DMS 273 (cell line): ENCODE results near the gene CAPRIN2.

ENCODE experiments used
- DNase-seq: peaks from one replicate; lab custom pipeline; 2025; ENCODE audit not compliant: unreplicated experiment; lab: John Stamatoyannopoulos, UW

Gene CAPRIN2

GRCh38 chr12:30701056-30701455 lies 53.7 kb downstream of the CAPRIN2 start:
- DNase-seq: peak; percentile 47

- DNase-seq: no peak
Measured at GRCh38 chr12:30700216-30700900, 54.4 kb downstream of the CAPRIN2 start.

GRCh38 chr12:30698346-30698745 lies 56.4 kb downstream of the CAPRIN2 start:
- no peak for DNase-seq

- DNase-seq: no peak
Measured at GRCh38 chr12:30696943-30697342, 57.8 kb downstream of the CAPRIN2 start.

- no peak for DNase-seq
Measured at GRCh38 chr12:30696486-30696885, 58.3 kb downstream of the CAPRIN2 start.

- DNase-seq: no peak
Measured at GRCh38 chr12:30696103-30696408, 58.7 kb downstream of the CAPRIN2 start.

- peak; percentile 95 for DNase-seq
Measured at GRCh38 chr12:30695199-30696102, 59.3 kb downstream of the CAPRIN2 start, which contains the start of gene IPO8. TSS of gene IPO8 (minus strand) at chr12:30695869. CDS start at chr12:30695647, 222 bp downstream.

- peak; percentile 58 for DNase-seq
Measured at GRCh38 chr12:30694412-30695198, 60.1 kb downstream of the CAPRIN2 start.

GRCh38 chr12:30692470-30692869 lies 62.3 kb downstream of the CAPRIN2 start:
- DNase-seq: no peak

GRCh38 chr12:30691122-30691879 lies 63.5 kb downstream of the CAPRIN2 start:
- DNase-seq: peak; percentile 58

GRCh38 chr12:30687265-30687986 lies 67.3 kb downstream of the CAPRIN2 start:
- DNase-seq: no peak

GRCh38 chr12:30679241-30679640 lies 75.5 kb downstream of the CAPRIN2 start:
- DNase-seq: no peak

- no peak for DNase-seq
Measured at GRCh38 chr12:30678221-30678620, 76.5 kb downstream of the CAPRIN2 start.

- no peak for DNase-seq
Measured at GRCh38 chr12:30661210-30661609, 93.5 kb downstream of the CAPRIN2 start.
